ENCODE results near the gene CFAP70.
"Not testable (repeated sequence)": the region's sequence is repeated elsewhere in the genome, so short reads cannot be mapped to it uniquely, and the experiment has no call there.

The CFAP70 gene

GRCh38 chr10:73339436-73339835 is 19.2 kb downstream of the CFAP70 start:
- no peak for DNase-seq (ENCODE audit: low read depth)

GRCh38 chr10:73338801-73339368 is 19.8 kb downstream of the CFAP70 start:
- DNase-seq (ENCODE audit: low read depth): no peak

GRCh38 chr10:73333202-73333601 is 25.5 kb downstream of the CFAP70 start:
- DNase-seq (ENCODE audit: low read depth): no peak

- DNase-seq (ENCODE audit: low read depth): no peak
Observed at GRCh38 chr10:73332379-73332778, 26.3 kb downstream of the CFAP70 start.

GRCh38 chr10:73328523-73328922 is 30.1 kb downstream of the CFAP70 start:
- not testable (repeated sequence) for DNase-seq (ENCODE audit: low read depth)

- not testable (repeated sequence) for DNase-seq (ENCODE audit: low read depth)
Observed at GRCh38 chr10:73325290-73325689, 33.4 kb downstream of the CFAP70 start.

GRCh38 chr10:73323582-73323981 is 35.1 kb downstream of the CFAP70 start:
- not testable (repeated sequence) for DNase-seq (ENCODE audit: low read depth)

GRCh38 chr10:73310475-73310874 is 48.2 kb downstream of the CFAP70 start:
- DNase-seq (ENCODE audit: low read depth): no peak

GRCh38 chr10:73307203-73307800 is 51.4 kb downstream of the CFAP70 start:
- no peak for DNase-seq (ENCODE audit: low read depth)

GRCh38 chr10:73306171-73306708 is 52.4 kb downstream of the CFAP70 start:
- DNase-seq (ENCODE audit: low read depth): no peak

GRCh38 chr10:73296946-73297345 is 61.7 kb downstream of the CFAP70 start:
- no peak for DNase-seq (ENCODE audit: low read depth)

GRCh38 chr10:73293461-73293860 is 65.2 kb downstream of the CFAP70 start:
- DNase-seq (ENCODE audit: low read depth): no peak

GRCh38 chr10:73289958-73290357 is 68.7 kb downstream of the CFAP70 start:
- no peak for DNase-seq (ENCODE audit: low read depth)

GRCh38 chr10:73287441-73287840 is 71.2 kb downstream of the CFAP70 start:
- no peak for DNase-seq (ENCODE audit: low read depth)

GRCh38 chr10:73281097-73281496 is 77.6 kb downstream of the CFAP70 start:
- DNase-seq (ENCODE audit: low read depth): no peak

- no peak for DNase-seq (ENCODE audit: low read depth)
Observed at GRCh38 chr10:73264423-73264822, 94.2 kb downstream of the CFAP70 start.

- peak; percentile 22 for DNase-seq (ENCODE audit: low read depth)
Observed at GRCh38 chr10:73263693-73264347, 94.8 kb downstream of the CFAP70 start.

- DNase-seq (ENCODE audit: low read depth): no peak
Observed at GRCh38 chr10:73262880-73263555, 95.6 kb downstream of the CFAP70 start.

- peak; percentile 90 for DNase-seq (ENCODE audit: low read depth)
Observed at GRCh38 chr10:73262105-73262730, 96.4 kb downstream of the CFAP70 start.

- DNase-seq (ENCODE audit: low read depth): no peak
Observed at GRCh38 chr10:73261362-73261995, 97.2 kb downstream of the CFAP70 start.

- not testable (repeated sequence) for DNase-seq (ENCODE audit: low read depth)
Observed at GRCh38 chr10:73258612-73259011, 100.1 kb downstream of the CFAP70 start.

- no peak for DNase-seq (ENCODE audit: low read depth)
Observed at GRCh38 chr10:73253225-73253555, 105.5 kb downstream of the CFAP70 start.

All from fibroblast of the conjunctiva (primary cell).